ENCODE data around the gene CYP1A1.

The CYP1A1 gene

GRCh38 chr15:74695597-74696397, 29.5 kb downstream of the CYP1A1 start, which contains the start of gene EDC3:
Gene EDC3, minus strand, starts transcription at chr15:74696024. Its CDS starts 20,900 bp downstream, at chr15:74675124.
- 0% methylated on average over 41 to 43 of the region's 46 CpGs for WGBS, 2 experiments (ENCODE audit: insufficient coverage in 2 of 2)
- peak within 1 kb of the TSS; percentile 94 for H3K4me3 ChIP-seq (ENCODE audit: extremely low read depth, insufficient read depth, low read length, poor library complexity, severe bottlenecking)
- peak within 1 kb of the TSS; percentile 85 for H3K27ac ChIP-seq (ENCODE audit: low read depth, low read length, severe bottlenecking)
- no peaks in the 10 kb centered on the region for H3K9me3 ChIP-seq (ENCODE audit: control insufficient read depth, low read length)
- no peaks in the 10 kb centered on the region for H3K4me1 ChIP-seq (ENCODE audit: control insufficient read depth, insufficient read depth, low read length, poor library complexity, severe bottlenecking)
- H3K36me3 ChIP-seq (ENCODE audit: control insufficient read depth, insufficient read depth, low read length): peaks cover 3% of the 10 kb centered on the region

- WGBS, 2 experiments (ENCODE audit: insufficient coverage in 2 of 2): 100% methylated on average over 1 of the region's 1 CpG; no CpG with 5 or more reads in 1 of the 2 experiments
- no peaks in the 10 kb centered on the region for H3K4me1 ChIP-seq (ENCODE audit: control insufficient read depth, insufficient read depth, low read length, poor library complexity, severe bottlenecking)
- no peak overlapping the region for H3K4me3 ChIP-seq (ENCODE audit: extremely low read depth, insufficient read depth, low read length, poor library complexity, severe bottlenecking)
- H3K27ac ChIP-seq (ENCODE audit: low read depth, low read length, severe bottlenecking): no peak overlapping the region
- no peaks in the 10 kb centered on the region for H3K9me3 ChIP-seq (ENCODE audit: control insufficient read depth, low read length)
- peaks cover 8% of the 10 kb centered on the region for H3K36me3 ChIP-seq (ENCODE audit: control insufficient read depth, insufficient read depth, low read length)
Measured at GRCh38 chr15:74692327-74692726, 33.0 kb downstream of the CYP1A1 start.

- 63 to 83% methylated on average over 1 of the region's 1 CpG for WGBS, 2 experiments (ENCODE audit: insufficient coverage in 2 of 2)
- no peak overlapping the region for H3K4me3 ChIP-seq (ENCODE audit: extremely low read depth, insufficient read depth, low read length, poor library complexity, severe bottlenecking)
- peaks cover 46% of the 10 kb centered on the region for H3K36me3 ChIP-seq (ENCODE audit: control insufficient read depth, insufficient read depth, low read length)
- H3K4me1 ChIP-seq (ENCODE audit: control insufficient read depth, insufficient read depth, low read length, poor library complexity, severe bottlenecking): no peaks in the 10 kb centered on the region
- peaks cover 7% of the 10 kb centered on the region for H3K9me3 ChIP-seq (ENCODE audit: control insufficient read depth, low read length)
- H3K27ac ChIP-seq (ENCODE audit: low read depth, low read length, severe bottlenecking): no peak overlapping the region
Measured at GRCh38 chr15:74683758-74684157, 41.6 kb downstream of the CYP1A1 start.

DNA sequence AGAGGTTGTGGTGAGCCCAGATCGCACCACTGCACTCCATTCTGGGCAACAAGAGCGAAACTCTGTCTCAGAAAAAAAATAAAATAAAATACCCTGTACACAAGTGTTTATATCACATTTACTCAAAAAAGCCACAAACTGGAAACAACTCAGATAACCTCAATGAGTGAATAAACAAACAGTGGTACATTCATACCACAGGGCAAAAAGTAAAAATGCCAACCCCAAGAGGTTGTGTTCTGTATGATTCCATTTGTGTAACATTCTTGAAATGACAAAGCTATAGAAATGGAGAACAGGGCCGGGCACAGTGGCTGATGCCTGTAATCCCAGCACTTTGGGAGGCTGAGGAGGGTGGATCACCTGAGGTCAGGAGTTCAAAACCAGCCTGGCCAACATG, 42.4 kb downstream of the CYP1A1 start:
- WGBS, 2 experiments (ENCODE audit: insufficient coverage in 2 of 2): 83 to 97% methylated on average over 1 to 2 of the region's 3 CpGs
- no peak overlapping the region for H3K4me3 ChIP-seq (ENCODE audit: extremely low read depth, insufficient read depth, low read length, poor library complexity, severe bottlenecking)
- peaks cover 7% of the 10 kb centered on the region for H3K9me3 ChIP-seq (ENCODE audit: control insufficient read depth, low read length)
- no peaks in the 10 kb centered on the region for H3K4me1 ChIP-seq (ENCODE audit: control insufficient read depth, insufficient read depth, low read length, poor library complexity, severe bottlenecking)
- peaks cover 46% of the 10 kb centered on the region for H3K36me3 ChIP-seq (ENCODE audit: control insufficient read depth, insufficient read depth, low read length)
- H3K27ac ChIP-seq (ENCODE audit: low read depth, low read length, severe bottlenecking): no peak overlapping the region

DNA sequence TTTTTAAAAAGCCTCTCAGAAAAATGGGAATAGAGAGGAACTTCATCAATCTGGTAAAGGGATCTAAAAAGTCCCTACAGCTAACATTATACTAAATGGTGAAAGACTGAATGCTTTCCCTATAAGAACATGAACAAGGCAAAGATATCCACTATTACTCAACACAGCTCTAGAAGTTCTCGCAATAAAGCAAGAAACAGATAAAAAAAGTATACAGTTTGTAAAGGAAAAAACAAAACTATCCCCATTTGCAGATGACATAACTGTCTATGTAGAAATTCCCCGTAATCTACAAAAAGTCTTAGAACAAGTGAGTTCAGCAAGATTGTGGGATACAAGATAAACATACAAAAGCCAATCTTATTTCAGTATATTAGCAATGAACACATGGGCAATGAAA, 44.9 kb downstream of the CYP1A1 start:
- Histone ChIP-seq H3K27ac (ENCODE audit: low read depth, low read length, severe bottlenecking) (no peak overlapping the region), H3K4me1 (ENCODE audit: control insufficient read depth, insufficient read depth, low read length, poor library complexity, severe bottlenecking) (no peaks in the 10 kb centered on the region), H3K36me3 (ENCODE audit: control insufficient read depth, insufficient read depth, low read length) (peaks cover 28% of the 10 kb centered on the region), H3K9me3 (ENCODE audit: control insufficient read depth, low read length) (peaks cover 7% of the 10 kb centered on the region), H3K4me3 (ENCODE audit: extremely low read depth, insufficient read depth, low read length, poor library complexity, severe bottlenecking) (no peak overlapping the region)
- WGBS, 2 experiments (ENCODE audit: insufficient coverage in 2 of 2): no CpG with 5 or more reads among the region's 2 CpGs

GRCh38 chr15:74676801-74677200, 48.5 kb downstream of the CYP1A1 start:
- Histone ChIP-seq H3K9me3 (ENCODE audit: control insufficient read depth, low read length) (no peaks in the 10 kb centered on the region), H3K27ac (ENCODE audit: low read depth, low read length, severe bottlenecking) (no peak overlapping the region), H3K36me3 (ENCODE audit: control insufficient read depth, insufficient read depth, low read length) (peaks cover 29% of the 10 kb centered on the region), H3K4me3 (ENCODE audit: extremely low read depth, insufficient read depth, low read length, poor library complexity, severe bottlenecking) (no peak overlapping the region), H3K4me1 (ENCODE audit: control insufficient read depth, insufficient read depth, low read length, poor library complexity, severe bottlenecking) (no peaks in the 10 kb centered on the region)
- WGBS, 2 experiments (ENCODE audit: insufficient coverage in 2 of 2): 83 to 100% methylated on average over 2 to 3 of the region's 7 CpGs

- WGBS, 2 experiments (ENCODE audit: insufficient coverage in 2 of 2): 95 to 100% methylated on average over 2 to 3 of the region's 3 CpGs
- H3K4me1 ChIP-seq (ENCODE audit: control insufficient read depth, insufficient read depth, low read length, poor library complexity, severe bottlenecking): no peaks in the 10 kb centered on the region
Measured at GRCh38 chr15:74674161-74674560, 51.2 kb downstream of the CYP1A1 start.

DNA sequence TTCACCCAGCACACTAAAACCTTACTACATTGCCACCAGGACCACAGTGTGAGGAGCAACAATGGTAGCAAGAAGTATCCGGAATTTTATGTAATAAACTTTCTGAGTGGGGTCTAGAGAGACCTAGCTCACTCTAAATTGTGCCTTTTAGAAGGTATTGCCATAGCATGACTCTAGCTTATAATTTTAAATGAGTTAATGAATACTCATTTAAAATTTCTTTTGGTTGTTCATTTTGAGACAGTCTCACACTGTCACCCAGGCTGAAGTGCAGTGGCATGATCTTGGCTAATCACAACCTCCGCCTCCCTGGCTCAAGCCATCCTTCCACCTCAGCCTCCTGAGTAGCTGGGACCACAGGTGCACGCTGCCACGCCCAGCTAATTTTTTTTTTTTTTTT, 55.7 kb downstream of the CYP1A1 start:
- 80% methylated on average over 1 of the region's 4 CpGs; no CpG with 5 or more reads in 1 of the 2 experiments for WGBS, 2 experiments (ENCODE audit: insufficient coverage in 2 of 2)

More at GRCh38 chr15:74674161-74674560, 51.2 kb downstream of the CYP1A1 start:
- no peaks in the 10 kb centered on the region for H3K9me3 ChIP-seq (ENCODE audit: control insufficient read depth, low read length)
- H3K4me3 ChIP-seq (ENCODE audit: extremely low read depth, insufficient read depth, low read length, poor library complexity, severe bottlenecking): no peak overlapping the region
- peaks cover 51% of the 10 kb centered on the region for H3K36me3 ChIP-seq (ENCODE audit: control insufficient read depth, insufficient read depth, low read length)
- no peak overlapping the region for H3K27ac ChIP-seq (ENCODE audit: low read depth, low read length, severe bottlenecking)

More for the DNA sequence above, 55.7 kb downstream of the CYP1A1 start:
- Histone ChIP-seq H3K36me3 (ENCODE audit: control insufficient read depth, insufficient read depth, low read length) (peaks cover 54% of the 10 kb centered on the region), H3K9me3 (ENCODE audit: control insufficient read depth, low read length) (no peaks in the 10 kb centered on the region), H3K4me3 (ENCODE audit: extremely low read depth, insufficient read depth, low read length, poor library complexity, severe bottlenecking) (no peak overlapping the region), H3K27ac (ENCODE audit: low read depth, low read length, severe bottlenecking) (no peak overlapping the region), H3K4me1 (ENCODE audit: control insufficient read depth, insufficient read depth, low read length, poor library complexity, severe bottlenecking) (no peaks in the 10 kb centered on the region)

Measured in mesodermal cell (in vitro differentiated cells).